HG02610 (cell line): ENCODE measurements around the gene DST.
"Not testable (repeated sequence)": the region's sequence is repeated elsewhere in the genome, so short reads cannot be mapped to it uniquely, and the experiment has no call there.

Experiments
- ATAC-seq: cut with Tn5 transposase; IDR thresholded peaks from one replicate; pipeline ENCODE4 v1.9.1; 2021; ENCODE audit warnings: mild to moderate bottlenecking, moderate library complexity; ENCODE audit not compliant: unreplicated experiment

Gene DST

GRCh38 chr6:56663344-56663743, 20.7 kb upstream of the DST start:
- no peak for ATAC-seq

- ATAC-seq = not testable (repeated sequence)
These were observed 18.6 kb upstream of the DST start for GRCh38 chr6:56661338-56661737.

- ATAC-seq = no peak
These were observed 17.7 kb upstream of the DST start for GRCh38 chr6:56660381-56660730.

GRCh38 chr6:56659721-56660380, 17.2 kb upstream of the DST start:
- peak; percentile 90 for ATAC-seq

GRCh38 chr6:56658326-56658725, 15.6 kb upstream of the DST start:
- ATAC-seq = no peak

GRCh38 chr6:56657354-56657753, 14.7 kb upstream of the DST start:
- ATAC-seq = no peak

- no peak for ATAC-seq
These were observed 13.8 kb upstream of the DST start for GRCh38 chr6:56656466-56656865.

- ATAC-seq = no peak
These were observed 13.3 kb upstream of the DST start for GRCh38 chr6:56655996-56656395.

- ATAC-seq = no peak
These were observed 12.6 kb upstream of the DST start for GRCh38 chr6:56655249-56655648.

GRCh38 chr6:56652994-56653393, 10.3 kb upstream of the DST start:
- no peak for ATAC-seq

GRCh38 chr6:56652231-56652630, 9.5 kb upstream of the DST start:
- ATAC-seq = no peak

- no peak for ATAC-seq
These were observed 7.5 kb upstream of the DST start for GRCh38 chr6:56650191-56650590.

GRCh38 chr6:56649782-56650181, 7.1 kb upstream of the DST start:
- ATAC-seq = no peak

GRCh38 chr6:56649053-56649769, 6.5 kb upstream of the DST start:
- ATAC-seq = no peak

GRCh38 chr6:56647172-56647762, 4.6 kb upstream of the DST start:
- ATAC-seq = no peak

- ATAC-seq = no peak
These were observed 1.7 kb upstream of the DST start for GRCh38 chr6:56644366-56644765.

GRCh38 chr6:56643379-56644089, 845 bp upstream of the DST start:
- ATAC-seq = no peak

GRCh38 chr6:56640374-56640773, 2.3 kb downstream of the DST start:
- no peak for ATAC-seq

- ATAC-seq = no peak
These were observed 3.9 kb downstream of the DST start for GRCh38 chr6:56638760-56639159.

GRCh38 chr6:56637640-56638039, 5.0 kb downstream of the DST start:
- no peak for ATAC-seq

GRCh38 chr6:56628105-56628504, 14.6 kb downstream of the DST start:
- no peak for ATAC-seq

- no peak for ATAC-seq
These were observed 17.3 kb downstream of the DST start for GRCh38 chr6:56625356-56625755.
